Measurements from ENCODE around the gene GPR156.

Gene GPR156

DNA sequence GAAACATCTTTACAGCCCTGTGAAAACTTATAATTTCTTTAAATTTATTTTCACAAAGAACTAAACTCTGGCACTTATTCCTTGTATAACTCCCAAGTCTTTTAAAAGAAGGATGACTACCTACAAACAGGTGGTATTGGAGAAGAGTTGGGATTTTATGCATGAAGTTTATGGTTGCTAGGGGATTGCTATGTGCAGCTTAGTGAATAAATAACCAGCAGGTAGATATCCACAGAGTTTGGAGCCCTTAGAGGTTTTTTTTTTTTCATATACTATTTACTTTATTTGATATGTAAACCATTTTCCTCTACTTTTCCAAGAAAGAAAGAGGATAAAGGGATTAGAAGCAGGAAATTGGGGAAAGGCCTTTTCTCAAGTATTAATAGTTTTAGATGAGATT lies 91.5 kb downstream of the GPR156 start:
- TF ChIP-seq, protein P1, sequence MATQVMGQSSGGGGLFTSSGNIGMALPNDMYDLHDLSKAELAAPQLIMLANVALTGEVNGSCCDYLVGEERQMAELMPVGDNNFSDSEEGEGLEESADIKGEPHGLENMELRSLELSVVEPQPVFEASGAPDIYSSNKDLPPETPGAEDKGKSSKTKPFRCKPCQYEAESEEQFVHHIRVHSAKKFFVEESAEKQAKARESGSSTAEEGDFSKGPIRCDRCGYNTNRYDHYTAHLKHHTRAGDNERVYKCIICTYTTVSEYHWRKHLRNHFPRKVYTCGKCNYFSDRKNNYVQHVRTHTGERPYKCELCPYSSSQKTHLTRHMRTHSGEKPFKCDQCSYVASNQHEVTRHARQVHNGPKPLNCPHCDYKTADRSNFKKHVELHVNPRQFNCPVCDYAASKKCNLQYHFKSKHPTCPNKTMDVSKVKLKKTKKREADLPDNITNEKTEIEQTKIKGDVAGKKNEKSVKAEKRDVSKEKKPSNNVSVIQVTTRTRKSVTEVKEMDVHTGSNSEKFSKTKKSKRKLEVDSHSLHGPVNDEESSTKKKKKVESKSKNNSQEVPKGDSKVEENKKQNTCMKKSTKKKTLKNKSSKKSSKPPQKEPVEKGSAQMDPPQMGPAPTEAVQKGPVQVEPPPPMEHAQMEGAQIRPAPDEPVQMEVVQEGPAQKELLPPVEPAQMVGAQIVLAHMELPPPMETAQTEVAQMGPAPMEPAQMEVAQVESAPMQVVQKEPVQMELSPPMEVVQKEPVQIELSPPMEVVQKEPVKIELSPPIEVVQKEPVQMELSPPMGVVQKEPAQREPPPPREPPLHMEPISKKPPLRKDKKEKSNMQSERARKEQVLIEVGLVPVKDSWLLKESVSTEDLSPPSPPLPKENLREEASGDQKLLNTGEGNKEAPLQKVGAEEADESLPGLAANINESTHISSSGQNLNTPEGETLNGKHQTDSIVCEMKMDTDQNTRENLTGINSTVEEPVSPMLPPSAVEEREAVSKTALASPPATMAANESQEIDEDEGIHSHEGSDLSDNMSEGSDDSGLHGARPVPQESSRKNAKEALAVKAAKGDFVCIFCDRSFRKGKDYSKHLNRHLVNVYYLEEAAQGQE (IDR thresholded peaks at IDR 0.05; ENCODE audit: insufficient read depth in 1 of 2, low read depth in 2 of 2, low read length in 2 of 2), result no peak
- no peak for TF ChIP-seq FOXP2 (optimal IDR thresholded peaks at IDR 0.05; ENCODE audit: borderline replicate concordance, extremely low read depth, extremely low read length, insufficient read depth)
- TF ChIP-seq POLR2AphosphoS5 (IDR thresholded peaks at IDR 0.05; ENCODE audit: low read depth, low read length), result no peak
- TF ChIP-seq SIN3A (IDR thresholded peaks at IDR 0.05; ENCODE audit: borderline replicate concordance, insufficient read depth, low read length), result no peak
- no peak for TF ChIP-seq TAF1 (IDR thresholded peaks at IDR 0.05; ENCODE audit: borderline replicate concordance, insufficient read depth, low read length)

GRCh38 chr3:120192579-120192978 lies 92.4 kb downstream of the GPR156 start:
- TF ChIP-seq TAF1 (IDR thresholded peaks at IDR 0.05; ENCODE audit: borderline replicate concordance, insufficient read depth, low read length), result no peak
- TF ChIP-seq SIN3A (IDR thresholded peaks at IDR 0.05; ENCODE audit: borderline replicate concordance, insufficient read depth, low read length), result no peak
- TF ChIP-seq FOXP2 (optimal IDR thresholded peaks at IDR 0.05; ENCODE audit: borderline replicate concordance, extremely low read depth, extremely low read length, insufficient read depth), result no peak
- TF ChIP-seq, protein P1 (IDR thresholded peaks at IDR 0.05; ENCODE audit: insufficient read depth in 1 of 2, low read depth in 2 of 2, low read length in 2 of 2), result no peak
- no peak for TF ChIP-seq POLR2AphosphoS5 (IDR thresholded peaks at IDR 0.05; ENCODE audit: low read depth, low read length)

GRCh38 chr3:120192159-120192558 lies 92.9 kb downstream of the GPR156 start:
- TF ChIP-seq, protein P1 (IDR thresholded peaks at IDR 0.05; ENCODE audit: insufficient read depth in 1 of 2, low read depth in 2 of 2, low read length in 2 of 2), result no peak
- TF ChIP-seq POLR2AphosphoS5 (IDR thresholded peaks at IDR 0.05; ENCODE audit: low read depth, low read length) (no peak), SIN3A (IDR thresholded peaks at IDR 0.05; ENCODE audit: borderline replicate concordance, insufficient read depth, low read length) (no peak)

DNA sequence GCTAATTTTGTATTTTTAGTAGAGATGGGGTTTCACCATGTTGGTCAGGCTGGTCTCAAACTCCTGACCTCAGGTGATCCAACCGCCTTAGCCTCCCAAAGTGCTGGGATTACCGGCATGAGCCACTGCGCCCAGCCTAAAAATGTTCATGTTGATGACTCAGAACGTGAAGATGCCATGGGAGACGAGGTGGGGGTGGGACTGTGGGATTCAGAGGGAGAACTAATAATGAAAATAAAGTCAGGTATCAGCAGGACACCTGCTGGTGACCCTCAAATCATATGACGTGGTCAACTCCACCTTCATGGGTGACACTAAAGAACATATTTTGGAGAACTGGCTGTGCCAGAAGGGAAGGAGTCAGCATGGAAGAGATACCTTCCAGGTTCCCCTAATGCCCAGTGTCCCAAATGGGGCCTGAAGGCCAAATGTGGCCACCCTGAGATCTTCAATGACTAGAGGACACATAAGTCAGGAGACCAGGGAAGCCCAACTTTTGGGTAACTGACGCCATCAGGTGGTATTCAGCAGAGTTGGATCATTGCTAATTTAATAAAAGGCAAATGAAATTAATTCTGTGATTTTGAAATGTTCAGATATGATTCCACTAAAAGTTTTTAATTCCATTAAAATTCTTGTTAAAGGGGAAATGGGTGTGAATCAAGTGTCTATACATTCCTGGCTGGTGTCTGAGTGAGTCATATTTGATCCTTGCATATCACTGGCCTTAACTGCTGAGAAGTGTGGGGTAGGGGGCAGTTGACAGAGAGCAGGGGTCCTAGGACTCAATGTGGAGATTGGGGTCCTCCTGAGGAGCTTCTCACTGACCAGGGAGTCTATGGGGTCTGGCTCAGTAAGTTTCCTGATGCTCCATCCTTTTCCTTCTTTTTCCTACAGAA lies 102.2 kb downstream of the GPR156 start:
- TF ChIP-seq, protein P1 (IDR thresholded peaks at IDR 0.05; ENCODE audit: insufficient read depth in 1 of 2, low read depth in 2 of 2, low read length in 2 of 2), result no peak
- TF ChIP-seq SIN3A (IDR thresholded peaks at IDR 0.05; ENCODE audit: borderline replicate concordance, insufficient read depth, low read length) (no peak), POLR2AphosphoS5 (IDR thresholded peaks at IDR 0.05; ENCODE audit: low read depth, low read length) (no peak), FOXP2 (optimal IDR thresholded peaks at IDR 0.05; ENCODE audit: borderline replicate concordance, extremely low read depth, extremely low read length, insufficient read depth) (no peak), TAF1 (IDR thresholded peaks at IDR 0.05; ENCODE audit: borderline replicate concordance, insufficient read depth, low read length) (no peak)
